HUES64 (cell line): ENCODE measurements around the gene ZBBX. TPM values are rescaled to one million over a fixed set of nuclear protein-coding genes. Genes with fewer than 3 reads are reported as not detected.
"Not testable (repeated sequence)": the region's sequence is repeated elsewhere in the genome, so short reads cannot be mapped to it uniquely, and the experiment has no call there.

Experiments used
- H3K27ac ChIP-seq: 2 replicates; pipeline ENCODE4 v1.7.0; 2013; ENCODE audit warnings: low read depth, low read length, inconsistent platforms
- H3K27me3 ChIP-seq: 2 replicates; pipeline ENCODE4 v1.6.1; 2013; ENCODE audit warnings: mild to moderate bottlenecking, low read length; ENCODE audit not compliant: insufficient read depth
- H3K36me3 ChIP-seq: 2 replicates; pipeline ENCODE4 v1.6.1; 2013; ENCODE audit warnings: mild to moderate bottlenecking, low read length; ENCODE audit not compliant: insufficient read depth
- H3K4me1 ChIP-seq: 2 replicates; pipeline ENCODE4 v1.6.1; 2013; ENCODE audit warnings: mild to moderate bottlenecking, low read length, moderate library complexity; ENCODE audit not compliant: insufficient read depth
- H3K4me3 ChIP-seq: 2 replicates; pipeline ENCODE4 v1.5.1; 2013; ENCODE audit warnings: mild to moderate bottlenecking, low read length, moderate library complexity
- H3K9ac ChIP-seq: 2 replicates; pipeline ENCODE4 v1.6.1; 2013; ENCODE audit warnings: mild to moderate bottlenecking, low read depth, low read length
- H3K9me3 ChIP-seq: 2 replicates; pipeline ENCODE4 v1.6.1; 2013; ENCODE audit warnings: low read depth, low read length; ENCODE audit not compliant: insufficient read depth
- WGBS: fragments of 150-250, 120-280 bp; methylation state at CpG from one replicate; pipeline ENCODE4 v1.1.7; 2013; ENCODE audit warnings: missing lambda C conversion rate; 5-methylcytosine and 5-hydroxymethylcytosine counted together
- polyA plus RNA-seq, 2 experiments: library from polyadenylated mRNA; stranded (reverse); fragments of 50-300 nt; gene quantifications; one replicate each; pipeline ENCODE4 v1.2.3, GENCODE V29; 2013

The ZBBX gene, protein sequence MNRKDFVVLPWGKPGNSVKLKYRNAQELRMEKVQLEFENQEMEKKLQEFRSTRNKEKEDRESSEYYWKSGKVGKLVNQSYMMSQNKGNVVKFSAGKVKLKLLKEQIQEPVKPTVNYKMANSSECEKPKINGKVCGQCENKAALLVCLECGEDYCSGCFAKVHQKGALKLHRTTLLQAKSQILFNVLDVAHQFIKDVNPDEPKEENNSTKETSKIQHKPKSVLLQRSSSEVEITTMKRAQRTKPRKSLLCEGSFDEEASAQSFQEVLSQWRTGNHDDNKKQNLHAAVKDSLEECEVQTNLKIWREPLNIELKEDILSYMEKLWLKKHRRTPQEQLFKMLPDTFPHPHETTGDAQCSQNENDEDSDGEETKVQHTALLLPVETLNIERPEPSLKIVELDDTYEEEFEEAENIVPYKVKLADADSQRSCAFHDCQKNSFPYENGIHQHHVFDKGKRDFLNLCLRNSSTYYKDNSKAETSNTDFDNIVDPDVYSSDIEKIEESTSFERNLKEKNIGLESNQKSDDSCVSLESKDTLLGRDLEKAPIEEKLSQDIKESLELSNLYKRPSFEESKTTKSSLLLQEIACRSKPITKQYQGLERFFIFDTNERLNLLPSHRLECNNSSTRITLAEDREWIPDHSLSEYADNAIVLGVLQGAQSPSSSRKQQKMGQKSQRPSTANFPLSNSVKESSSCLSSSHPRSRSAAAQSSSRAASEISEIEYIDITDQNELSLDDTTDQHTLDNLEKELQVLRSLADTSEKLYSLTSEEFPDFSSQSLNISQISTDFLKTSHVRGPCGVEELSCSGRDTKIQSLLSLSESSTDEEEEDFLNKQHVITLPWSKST
- polyA plus RNA-seq (2013, experiment 1 of 2): 0.30 TPM
- 1.4 TPM for polyA plus RNA-seq (2013, experiment 2 of 2)

DNA sequence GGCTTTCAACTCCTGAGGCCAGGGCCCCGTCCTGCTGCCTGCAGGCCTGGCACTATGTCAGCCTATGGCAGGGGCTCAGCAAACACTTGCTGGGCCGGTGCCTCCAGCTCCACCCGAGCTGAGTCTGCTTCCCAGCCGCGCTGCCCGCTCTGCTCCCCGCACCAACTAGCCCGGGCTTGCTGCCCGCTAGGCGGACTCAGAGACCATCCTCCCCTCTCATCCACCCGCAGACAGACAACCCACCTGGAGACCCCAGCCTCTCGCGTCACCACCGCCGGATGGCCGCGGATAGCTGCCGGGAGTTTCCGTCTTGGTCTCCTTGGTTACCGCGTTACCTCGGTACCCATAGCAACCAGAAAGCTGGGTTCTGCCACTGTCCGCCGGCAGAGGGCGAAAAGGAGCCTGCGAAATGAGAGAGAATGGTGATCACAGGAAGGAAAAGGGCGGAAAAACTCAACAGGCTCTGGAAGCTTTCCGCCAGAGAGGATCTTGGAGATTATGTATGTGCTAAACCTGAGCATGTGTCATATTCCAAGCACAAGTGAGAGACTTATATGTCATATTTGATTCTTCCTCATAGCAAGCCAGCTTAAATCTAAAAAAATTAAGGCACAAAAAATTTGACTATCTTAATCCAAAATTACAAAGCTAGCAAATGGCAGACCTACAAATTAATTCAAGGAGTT lies at the start of gene ZBBX:
ZBBX (minus strand) TSS at position 294 of the 686 bp plus-strand sequence. CDS start 7,396 bp downstream, outside the sequence.
- Histone ChIP-seq H3K4me3 (peak within 1 kb of the TSS; percentile 59), H3K9ac (peak within 1 kb of the TSS; percentile 23; the same call in 1 of the 2 replicates), H3K27me3 (no peaks in the 10 kb centered on the region), H3K9me3 (no peaks in the 10 kb centered on the region), H3K4me1 (no peaks in the 10 kb centered on the region), H3K27ac (no peak within 1 kb of the TSS), H3K36me3 (no peaks in the 10 kb centered on the region)
- WGBS: 5% methylated on average over 28 of the region's 28 CpGs

DNA sequence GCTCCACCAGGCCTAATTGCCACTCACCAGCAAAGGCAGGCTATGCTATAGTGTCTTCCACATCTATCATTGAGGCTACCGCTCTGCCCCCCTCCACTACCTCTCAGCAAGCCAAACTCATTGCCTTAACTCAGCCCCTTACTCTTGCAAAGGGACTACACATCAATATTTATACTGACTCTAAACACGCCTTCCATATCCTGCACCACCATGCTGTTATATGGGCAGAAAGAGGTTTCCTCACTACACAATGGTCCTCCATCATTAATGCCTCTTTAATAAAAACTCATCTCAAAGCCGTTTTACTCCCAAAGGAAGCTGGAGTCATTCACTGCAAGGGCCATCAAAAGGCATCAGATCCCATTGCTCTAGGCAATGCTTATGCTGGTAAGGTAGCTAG lies 46.9 kb upstream of the ZBBX start:
- 95% methylated on average over 3 of the region's 3 CpGs for WGBS
- H3K9ac ChIP-seq, H3K27ac ChIP-seq: not testable (repeated sequence)

DNA sequence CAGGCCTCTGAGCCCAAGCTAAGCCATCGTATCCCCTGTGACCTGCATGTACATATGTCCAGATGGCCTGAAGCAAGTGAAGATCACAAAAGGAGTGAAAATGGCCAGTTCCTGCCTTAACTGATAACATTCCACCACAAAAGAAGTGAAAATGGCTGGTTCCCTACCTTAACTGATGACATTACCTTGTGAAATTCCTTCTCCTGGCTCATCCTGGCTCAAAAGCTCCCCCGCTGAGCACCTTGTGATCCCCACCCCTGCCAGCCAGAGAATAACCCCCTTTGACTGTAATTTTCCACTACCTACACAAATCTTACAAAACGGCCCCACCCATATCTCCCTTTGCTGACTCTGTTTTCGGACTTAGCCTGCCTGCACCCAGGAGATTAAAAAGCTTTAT lies 42.3 kb upstream of the ZBBX start:
- not testable (repeated sequence) for H3K4me1 ChIP-seq
- 86% methylated on average over 4 of the region's 4 CpGs for WGBS

More for the DNA sequence above, 46.9 kb upstream of the ZBBX start:
- not testable (repeated sequence) for H3K36me3 ChIP-seq, H3K27me3 ChIP-seq, H3K4me1 ChIP-seq, H3K4me3 ChIP-seq, H3K9me3 ChIP-seq

DNA sequence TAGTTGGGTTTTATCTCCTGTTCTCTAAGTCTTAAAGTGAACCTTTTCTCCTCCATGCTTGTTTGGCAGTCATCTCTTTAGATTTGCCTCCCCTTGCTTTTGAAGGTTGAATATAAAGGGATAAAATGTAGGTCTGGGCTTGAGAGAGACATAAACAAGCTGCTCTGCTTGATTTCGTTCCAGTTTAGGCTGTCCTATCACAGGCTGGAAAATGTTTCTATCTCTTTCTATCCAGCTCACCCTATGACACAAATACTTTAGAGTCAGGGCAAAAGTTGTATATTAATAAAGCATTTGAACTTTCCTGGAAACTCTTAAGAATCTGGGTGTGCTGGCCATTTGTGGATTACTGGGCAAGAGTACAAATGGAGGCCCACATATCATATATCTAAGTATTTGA lies 29.5 kb upstream of the ZBBX start:
- Histone ChIP-seq H3K4me3 (no peak overlapping the region), H3K4me1 (peaks cover 4% of the 10 kb centered on the region; the same call in 1 of the 2 replicates), H3K27me3 (no peaks in the 10 kb centered on the region), H3K9me3 (no peaks in the 10 kb centered on the region), H3K9ac (no peak overlapping the region), H3K36me3 (no peaks in the 10 kb centered on the region), H3K27ac (no peak overlapping the region)
- WGBS: 90% methylated on average over 1 of the region's 1 CpG

More for the DNA sequence above, 42.3 kb upstream of the ZBBX start:
- H3K4me3 ChIP-seq, H3K36me3 ChIP-seq, H3K27ac ChIP-seq, H3K9ac ChIP-seq, H3K27me3 ChIP-seq, H3K9me3 ChIP-seq: not testable (repeated sequence)

DNA sequence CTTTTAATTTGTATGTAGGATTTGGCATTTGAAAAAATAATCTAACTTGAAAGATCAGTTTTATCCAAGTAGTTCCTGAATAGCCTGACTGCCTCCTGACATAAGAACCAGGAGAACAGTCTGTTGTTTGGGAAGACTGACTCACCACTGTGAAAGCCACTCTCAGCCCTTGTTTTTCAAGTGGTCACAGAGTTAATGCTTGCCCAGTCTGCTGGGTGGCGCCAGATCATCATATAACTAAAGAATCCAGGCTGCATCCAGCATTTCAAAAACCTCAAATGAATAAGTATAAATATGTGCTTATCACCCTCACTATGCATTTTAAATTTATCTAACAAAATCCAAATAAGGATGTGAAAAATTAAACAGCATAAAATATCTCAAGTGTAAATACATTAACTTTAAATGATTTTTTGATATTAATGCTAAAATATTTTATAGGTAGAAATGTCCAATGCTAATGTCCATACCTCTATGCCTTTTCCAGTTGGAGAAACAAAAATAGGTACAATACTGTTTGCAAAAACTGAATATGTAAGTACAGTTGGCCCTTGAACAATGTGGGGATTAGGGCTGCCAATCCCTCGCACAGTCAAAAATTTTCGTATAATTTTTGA lies 26.9 kb upstream of the ZBBX start:
- Histone ChIP-seq H3K27ac (no peak overlapping the region), H3K9ac (no peak overlapping the region), H3K4me1 (peaks cover 4% of the 10 kb centered on the region; the same call in 1 of the 2 replicates), H3K9me3 (no peaks in the 10 kb centered on the region), H3K27me3 (no peaks in the 10 kb centered on the region), H3K4me3 (no peak overlapping the region), H3K36me3 (no peaks in the 10 kb centered on the region)
- WGBS: 67% methylated on average over 3 of the region's 3 CpGs

DNA sequence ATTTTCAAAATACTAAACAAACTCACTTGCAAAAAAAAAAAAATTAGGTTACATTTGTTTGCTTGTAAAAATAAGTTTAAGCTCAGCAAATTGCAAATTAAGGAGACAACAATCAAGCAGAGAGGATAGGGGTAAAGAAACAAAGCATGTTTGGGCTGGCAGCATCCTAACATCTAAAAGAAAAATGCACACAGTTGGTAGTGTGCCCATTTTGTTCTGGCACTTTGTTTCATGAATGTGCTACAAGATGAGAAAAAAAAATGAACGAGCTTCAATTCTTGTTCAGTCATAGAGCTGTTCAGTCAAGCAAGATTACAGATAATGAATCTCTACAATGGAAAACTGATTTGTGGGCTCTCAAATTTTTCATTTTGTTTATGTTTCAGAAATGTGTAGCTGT lies 17.7 kb upstream of the ZBBX start:
- Histone ChIP-seq H3K9me3 (no peaks in the 10 kb centered on the region), H3K4me3 (no peak overlapping the region), H3K4me1 (peaks cover 15% of the 10 kb centered on the region; the same call in 1 of the 2 replicates), H3K9ac (no peak overlapping the region), H3K36me3 (no peaks in the 10 kb centered on the region), H3K27ac (no peak overlapping the region), H3K27me3 (no peaks in the 10 kb centered on the region)
- WGBS: 93% methylated on average over 1 of the region's 1 CpG

DNA sequence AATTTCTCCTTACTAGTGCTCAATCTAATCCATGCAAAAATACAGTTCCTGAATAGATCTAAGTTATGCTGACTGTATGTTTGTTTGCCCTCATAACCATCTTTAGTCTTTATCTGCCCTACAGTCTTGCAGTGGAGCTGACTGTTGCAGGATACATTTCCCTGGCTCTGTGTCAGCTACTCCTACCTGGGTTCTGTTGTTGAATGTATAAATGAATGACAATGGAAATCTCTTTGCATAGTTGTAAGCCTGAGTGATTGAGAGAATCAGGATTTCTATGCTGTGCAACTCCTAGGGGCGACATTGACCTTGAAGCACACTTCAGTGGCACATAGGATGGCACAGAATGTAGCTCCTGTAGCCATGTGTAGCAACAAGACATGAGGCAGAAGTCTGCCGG lies 16.0 kb upstream of the ZBBX start:
- H3K4me3 ChIP-seq: no peak overlapping the region
- no peaks in the 10 kb centered on the region for H3K36me3 ChIP-seq
- no peaks in the 10 kb centered on the region for H3K27me3 ChIP-seq
- H3K9ac ChIP-seq: no peak overlapping the region
- no peak overlapping the region; the same call in 1 of the 2 replicates for H3K27ac ChIP-seq
- WGBS: 83% methylated on average over 2 of the region's 2 CpGs
- peaks cover 15% of the 10 kb centered on the region; the same call in 1 of the 2 replicates for H3K4me1 ChIP-seq
- H3K9me3 ChIP-seq: no peaks in the 10 kb centered on the region

DNA sequence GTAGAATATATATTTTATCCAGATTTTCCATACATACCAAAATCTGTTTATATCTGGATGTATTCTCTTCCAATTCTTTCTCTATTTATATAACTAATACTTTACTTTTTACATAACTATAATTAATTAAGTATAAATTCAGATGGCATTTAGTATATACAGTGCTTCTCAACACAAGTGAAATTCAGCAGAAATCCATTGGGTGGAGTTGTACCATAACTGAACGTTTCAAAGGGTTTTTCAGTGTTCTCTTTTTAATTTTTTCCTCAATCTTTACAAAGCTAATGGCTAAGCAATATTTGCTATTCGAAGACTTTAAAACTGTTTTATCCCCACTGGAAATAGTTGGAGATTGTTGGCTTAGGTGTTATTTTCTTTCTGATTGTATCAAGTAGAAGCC lies 13.9 kb upstream of the ZBBX start:
- no peaks in the 10 kb centered on the region for H3K27me3 ChIP-seq
- H3K9ac ChIP-seq: no peak overlapping the region
- H3K36me3 ChIP-seq: no peaks in the 10 kb centered on the region
- H3K4me3 ChIP-seq: no peak overlapping the region
- H3K9me3 ChIP-seq: no peaks in the 10 kb centered on the region
- H3K4me1 ChIP-seq: peaks cover 15% of the 10 kb centered on the region; the same call in 1 of the 2 replicates
- WGBS: 82% methylated on average over 2 of the region's 2 CpGs
- H3K27ac ChIP-seq: no peak overlapping the region

DNA sequence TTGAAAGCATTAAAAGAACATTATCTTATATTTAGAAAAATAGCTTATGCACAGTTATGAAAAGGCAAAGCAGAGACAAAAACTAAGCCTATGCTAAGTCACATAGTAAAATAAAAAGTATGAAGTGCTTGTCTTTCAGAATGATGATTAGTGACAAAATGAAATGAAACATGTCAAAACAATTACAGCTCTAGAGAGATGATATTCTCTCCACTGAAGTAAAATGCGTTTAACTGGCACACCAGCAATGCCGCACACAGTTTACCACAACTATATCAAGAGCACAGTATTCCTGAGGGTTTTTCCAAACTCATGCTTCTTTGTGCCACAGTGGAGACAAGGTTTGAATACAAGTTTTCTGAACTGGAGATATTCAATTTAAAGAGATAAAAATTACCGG lies 2.1 kb upstream of the ZBBX start:
- H3K36me3 ChIP-seq: no peaks in the 10 kb centered on the region
- no peaks in the 10 kb centered on the region for H3K4me1 ChIP-seq
- WGBS: 93% methylated on average over 3 of the region's 3 CpGs
- H3K27me3 ChIP-seq: no peaks in the 10 kb centered on the region
- no peak overlapping the region for H3K9ac ChIP-seq
- no peak overlapping the region for H3K27ac ChIP-seq
- no peaks in the 10 kb centered on the region for H3K9me3 ChIP-seq
- H3K4me3 ChIP-seq: no peak overlapping the region

DNA sequence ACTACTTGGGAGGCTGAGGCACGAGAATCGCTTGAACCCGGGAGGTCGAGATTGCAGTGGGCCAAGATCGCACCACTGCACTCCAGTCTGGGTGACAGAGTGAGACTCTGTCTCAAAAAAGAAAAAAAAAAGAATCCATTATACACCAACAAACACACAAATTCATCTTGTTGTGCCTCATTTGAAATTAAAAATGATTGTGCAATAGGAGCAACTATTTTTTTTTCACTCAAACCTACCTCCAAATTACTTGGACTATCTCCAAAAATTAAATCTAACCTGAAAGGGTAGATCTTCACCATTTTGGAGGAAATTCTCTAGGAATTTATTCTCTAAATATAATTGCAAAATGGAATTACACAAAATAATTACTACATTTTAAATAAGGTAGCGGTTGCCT lies 4.6 kb downstream of the ZBBX start:
- Histone ChIP-seq H3K4me3 (no peak overlapping the region), H3K27ac (no peak overlapping the region), H3K36me3 (no peaks in the 10 kb centered on the region), H3K27me3 (no peaks in the 10 kb centered on the region), H3K9ac (no peak overlapping the region), H3K9me3 (no peaks in the 10 kb centered on the region), H3K4me1 (0 out of 2 replicates have a peak, but pooled peaks cover 4% of the 10 kb centered on the region)
- WGBS: 86% methylated on average over 5 of the region's 6 CpGs
